Uterus (tissue), 4 donors: ENCODE measurements around the gene ZMYND10. TPM values are rescaled to one million over a fixed set of nuclear protein-coding genes. Genes with fewer than 3 reads are reported as not detected.

ENCODE experiments used
- DNase-seq, 2 donors: peaks; one replicate each; pipeline ENCODE4 v3.0.0-alpha.2; 2019 to 2020
- H3K27ac ChIP-seq, 2 donors: fragments of 200-600 bp; sonication (generic); 1 replicate in 1 of 2; 2 replicates in 1 of 2; pipeline ENCODE4 v1.5.1; 2016 to 2018
- H3K27me3 ChIP-seq, 2 donors: fragments of 200-600 bp; sonication (generic); one replicate each; pipeline ENCODE4 v1.5.1; 2018 to 2019; ENCODE audit warnings: control low read depth in 1 of 2
- H3K36me3 ChIP-seq, 2 donors: fragments of 200-600 bp; sonication (generic); one replicate each; pipeline ENCODE4 v1.5.1; 2019; ENCODE audit warnings: control low read depth in 1 of 2
- H3K4me1 ChIP-seq, 2 donors: fragments of 200-600 bp; sonication (generic); one replicate each; pipeline ENCODE4 v1.5.1; 2018 to 2019; ENCODE audit warnings: control low read depth in 1 of 2
- H3K4me3 ChIP-seq, 2 donors: fragments of 200-600 bp; sonication (generic); 1 replicate in 1 of 2; 2 replicates in 1 of 2; pipeline ENCODE4 v1.5.1; 2018 to 2019; ENCODE audit warnings: mild to moderate bottlenecking in 1 of 2
- H3K9me3 ChIP-seq, 2 donors: fragments of 200-600 bp; sonication (generic); one replicate each; pipeline ENCODE4 v1.5.1; 2019; ENCODE audit warnings: control low read depth in 1 of 2
- CTCF ChIP-seq, 4 experiments: fragments of 200-600 bp in 2 of 4; fragments of 450-650 bp in 2 of 4; sonication (generic) in 2 of 4; IDR thresholded peaks; one replicate each; pipeline ENCODE4 v1.5.1; 2016 to 2019; ENCODE audit warnings: antibody characterized with exemption in 4 of 4, mild to moderate bottlenecking in 2 of 4, moderate library complexity in 1 of 4
- POLR2A ChIP-seq, 2 donors: fragments of 450-650 bp; IDR thresholded peaks; one replicate each; pipeline ENCODE4 v1.6.1; 2016; ENCODE audit warnings: antibody characterized with exemption in 2 of 2, mild to moderate bottlenecking in 1 of 2, moderate library complexity in 1 of 2
- intact Hi-C: fragments of 100-400 bp; cut with DNase I; formaldehyde crosslinking; loops from one replicate; pipeline ENCODE4 v1.15.1; 2023; ENCODE audit warnings: low total_unique reads
- total RNA-seq, 4 donors: library from RNA; depleted of rRNA in 3 of 4; stranded (reverse); fragments of >200 nt in 3 of 4; gene quantifications; one replicate each; pipeline versions ENCODE4 v1.1.0 to v1.2.4, GENCODE V29; 2014 to 2023
- donor health status: DM: yes; HTN: yes; CAD: no.

Gene ZMYND10
- total RNA-seq, 4 donors from 2014 or later, result 1.5 to 11.4 (median 4.9) TPM

- no peaks in the 10 kb centered on the region for H3K27me3 ChIP-seq
- no peaks in the 10 kb centered on the region for H3K36me3 ChIP-seq
- TF ChIP-seq POLR2A (IDR thresholded peaks at IDR 0.05) (no peak), CTCF (IDR thresholded peaks at IDR 0.05) (no peak)
- no peak overlapping the region for H3K4me3 ChIP-seq
- H3K9me3 ChIP-seq, result no peaks in the 10 kb centered on the region
- no peak for DNase-seq
- H3K4me1 ChIP-seq, result no peaks in the 10 kb centered on the region
- intact Hi-C loops, result no loop called here
- no peak overlapping the region for H3K27ac ChIP-seq
These were observed 35.9 kb upstream of the ZMYND10 start for GRCh38 chr3:50381383-50381782.

GRCh38 chr3:50380405-50381085 lies 35.0 kb upstream of the ZMYND10 start:
- Histone ChIP-seq H3K27me3 (no peaks in the 10 kb centered on the region), H3K4me3 (no peak overlapping the region), H3K36me3 (no peaks in the 10 kb centered on the region), H3K4me1 (no peaks in the 10 kb centered on the region), H3K27ac (no peak overlapping the region), H3K9me3 (no peaks in the 10 kb centered on the region)
- TF ChIP-seq CTCF (IDR thresholded peaks at IDR 0.05) (no peak), POLR2A (IDR thresholded peaks at IDR 0.05) (no peak)
- intact Hi-C loops, result no loop called here
- no peak for DNase-seq

GRCh38 chr3:50378757-50379156 lies 33.2 kb upstream of the ZMYND10 start:
- Histone ChIP-seq H3K4me1 (no peaks in the 10 kb centered on the region), H3K27me3 (no peaks in the 10 kb centered on the region), H3K9me3 (no peaks in the 10 kb centered on the region), H3K27ac (no peak overlapping the region), H3K4me3 (no peak overlapping the region), H3K36me3 (no peaks in the 10 kb centered on the region)
- DNase-seq, result no peak
- intact Hi-C loops, result loop anchor here (10.0 kb wide), 1 partner anchor 166 kb away; no protein-coding TSS in a partner anchor
- TF ChIP-seq POLR2A (IDR thresholded peaks at IDR 0.05) (no peak), CTCF (IDR thresholded peaks at IDR 0.05) (no peak)

GRCh38 chr3:50378024-50378423 lies 32.5 kb upstream of the ZMYND10 start:
- Histone ChIP-seq H3K27ac (no peak overlapping the region), H3K4me3 (no peak overlapping the region), H3K9me3 (no peaks in the 10 kb centered on the region), H3K36me3 (no peaks in the 10 kb centered on the region), H3K27me3 (no peaks in the 10 kb centered on the region), H3K4me1 (no peaks in the 10 kb centered on the region)
- TF ChIP-seq CTCF (IDR thresholded peaks at IDR 0.05) (no peak), POLR2A (IDR thresholded peaks at IDR 0.05) (no peak)
- intact Hi-C loops, result loop anchor here (10.0 kb wide), 1 partner anchor 167 kb away; no protein-coding TSS in a partner anchor
- DNase-seq, result no peak

GRCh38 chr3:50375258-50375931 lies 29.9 kb upstream of the ZMYND10 start:
- H3K4me1 ChIP-seq, result no peaks in the 10 kb centered on the region
- TF ChIP-seq CTCF (IDR thresholded peaks at IDR 0.05), result no peak
- TF ChIP-seq POLR2A (IDR thresholded peaks at IDR 0.05), result no peak
- intact Hi-C loops, result loop anchor here (10.0 kb wide), 1 partner anchor 169 kb away; no protein-coding TSS in a partner anchor

More at GRCh38 chr3:50375258-50375931, 29.9 kb upstream of the ZMYND10 start:
- Histone ChIP-seq H3K27me3 (no peaks in the 10 kb centered on the region), H3K9me3 (no peaks in the 10 kb centered on the region), H3K36me3 (no peaks in the 10 kb centered on the region), H3K27ac (no peak overlapping the region), H3K4me3 (no peak overlapping the region)
- no peak for DNase-seq
